Body of pancreas (tissue), 4 donors: Measurements from ENCODE around the gene C2CD5.

ENCODE experiments used
- CTCF ChIP-seq, 7 experiments: fragments of 450-650 bp in 4 of 7; fragments of 200-600 bp in 3 of 7; sonication (generic) in 3 of 7; IDR thresholded peaks; one replicate each; pipeline ENCODE4 v1.5.1; 2016 to 2019; ENCODE audit warnings: antibody characterized with exemption in 7 of 7
- POLR2A ChIP-seq, 3 donors: fragments of 450-650 bp; IDR thresholded peaks; one replicate each; pipeline ENCODE4 v1.6.1; 2016; ENCODE audit warnings: antibody characterized with exemption in 3 of 3, mild to moderate bottlenecking in 2 of 3

GRCh38 chr12:22569253-22569652, 24.9 kb upstream of the C2CD5 start:
- TF ChIP-seq CTCF (IDR thresholded peaks at IDR 0.05) (no peak), POLR2A (IDR thresholded peaks at IDR 0.05) (no peak)
